Heart right ventricle (tissue), 16 donors: ENCODE data around the gene TLR8. TPM values are rescaled to one million over a fixed set of nuclear protein-coding genes. Genes with fewer than 3 reads are reported as not detected.

ENCODE experiments used
- ATAC-seq, 8 donors: fragments of 200-7000 bp; cut with Tn5 transposase; one replicate each; pipeline ENCODE4 v1.9.1; 2020; ENCODE audit warnings: mild to moderate bottlenecking in 8 of 8, moderate library complexity in 8 of 8, moderate number of reproducible peaks in 1 of 8
- DNase-seq, 2 donors: peaks; one replicate each; pipeline ENCODE4 v3.0.0-alpha.2; 2020
- H3K27ac ChIP-seq, 10 donors: fragments of 200-600 bp; sonication (generic) in 2 of 10; one replicate each; pipeline versions ENCODE4 v1.5.0 to v1.8.0; 2020 to 2022; ENCODE audit warnings: mild to moderate bottlenecking in 3 of 10
- H3K27me3 ChIP-seq, 7 donors: fragments of 200-600 bp; one replicate each; pipeline ENCODE4 v1.8.0; 2021 to 2022; ENCODE audit warnings: mild to moderate bottlenecking in 2 of 7
- H3K36me3 ChIP-seq, 9 donors: fragments of 200-600 bp; sonication (generic) in 1 of 9; one replicate each; pipeline versions ENCODE4 v1.5.0 to v1.8.0; 2020 to 2022; ENCODE audit warnings: mild to moderate bottlenecking in 2 of 9
- H3K4me1 ChIP-seq, 9 donors: fragments of 200-600 bp; sonication (generic) in 1 of 9; one replicate each; pipeline versions ENCODE4 v1.5.0 to v1.8.0; 2020 to 2022; ENCODE audit warnings: mild to moderate bottlenecking in 4 of 9
- H3K4me3 ChIP-seq, 10 donors: fragments of 200-600 bp; sonication (generic) in 2 of 10; one replicate each; pipeline versions ENCODE4 v1.5.0 to v1.8.0; 2020 to 2022; ENCODE audit warnings: mild to moderate bottlenecking in 7 of 10, moderate library complexity in 2 of 10
- H3K9me3 ChIP-seq, 11 donors: fragments of 200-600 bp in 10 of 11; sonication (generic) in 2 of 11; one replicate each; pipeline versions ENCODE4 v1.5.0 to v1.8.0; 2013 to 2022; ENCODE audit warnings: mild to moderate bottlenecking in 2 of 11, control low read depth in 1 of 11, moderate library complexity in 1 of 11
- WGBS, 2 donors: extraction: QIAGEN DNeasy Blood & Tissue Kit; methylation state at CpG; one replicate each; pipeline ENCODE4 v1.1.7; 2013; ENCODE audit warnings: inconsistent platforms in 1 of 2; 5-methylcytosine and 5-hydroxymethylcytosine counted together
- intact Hi-C, 10 donors: fragments of 100-400 bp; cut with DNase I; formaldehyde crosslinking; loops; one replicate each; pipeline versions ENCODE4 v1.11.1 to v1.14.2; 2022
- polyA plus RNA-seq, 2 donors: library from polyadenylated mRNA; stranded (reverse); fragments of 200-250 nt; gene quantifications; one replicate each; pipeline ENCODE4 v1.2.3, GENCODE V29; 2013
- total RNA-seq, 10 donors: library from RNA; stranded (reverse); fragmentation: NEBNext Ultra II Directional in 3 of 10; extraction: Animal tissue kit (Norgen Biotek cat#: 25700) in 3 of 10; gene quantifications; one replicate each; pipeline versions ENCODE4 v1.2.1 to v1.2.4, GENCODE V29; 2021 to 2023
- TF ChIP-seq, protein P1 (sequence below), 9 donors: fragments of 200-600 bp; sonication (generic) in 2 of 9; IDR thresholded peaks; one replicate each; pipeline versions ENCODE4 v1.5.0 to v1.8.0; 2021 to 2022; ENCODE audit warnings: antibody characterized with exemption in 9 of 9, mild to moderate bottlenecking in 5 of 9, moderate library complexity in 1 of 9
- donor health status: Arrhythmogenic right ventricular cardiomyopathy.
- donor health status: ischemic (EF 13 %, LVEDD 7.1; RV severe dilation, severe dysfunction).
- donor health status: healthy with polysubstance abuse.
- donor health status: DM: no; HTN: yes; CAD: no.
- donor health status: DM: no; HTN: no; CAD: no.
- donor health status: ischemic (EF 25% LVEDD 6.9; RV normal size, moderate dysfunction).
- donor health status: ischemic (EF 25% LVEDD 5.7; RV mildly dilated, moderate dysfunction).
- donor health status: healthy.
- donor health status: DM: yes; HTN: yes; CAD: no.
- donor health status: Ischemic cardiomyopathy.
- donor health status: ischemic (EF 35%, LVEDD 5.7; RV mildly dilated, moderate dysfunction).
- donor health status: nonischemic (EF 11% LVEDD 7.7; RV severe dilation, severe dysfunction).
- donor health status: DM: yes; HTN: yes; CAD: no.
- donor health status: PGD.
- donor health status: ischemic (EF 29% LVEDD 5.4; RV normal size, mild dysfunction).
- donor health status: nonischemic (EF 23%, LVEDD 6.1; RV moderate dilation, normal function).

TLR8 gene
- total and polyA plus RNA-seq, 12 donors: 0.07 to 6.9 (median 0.50) TPM

DNA sequence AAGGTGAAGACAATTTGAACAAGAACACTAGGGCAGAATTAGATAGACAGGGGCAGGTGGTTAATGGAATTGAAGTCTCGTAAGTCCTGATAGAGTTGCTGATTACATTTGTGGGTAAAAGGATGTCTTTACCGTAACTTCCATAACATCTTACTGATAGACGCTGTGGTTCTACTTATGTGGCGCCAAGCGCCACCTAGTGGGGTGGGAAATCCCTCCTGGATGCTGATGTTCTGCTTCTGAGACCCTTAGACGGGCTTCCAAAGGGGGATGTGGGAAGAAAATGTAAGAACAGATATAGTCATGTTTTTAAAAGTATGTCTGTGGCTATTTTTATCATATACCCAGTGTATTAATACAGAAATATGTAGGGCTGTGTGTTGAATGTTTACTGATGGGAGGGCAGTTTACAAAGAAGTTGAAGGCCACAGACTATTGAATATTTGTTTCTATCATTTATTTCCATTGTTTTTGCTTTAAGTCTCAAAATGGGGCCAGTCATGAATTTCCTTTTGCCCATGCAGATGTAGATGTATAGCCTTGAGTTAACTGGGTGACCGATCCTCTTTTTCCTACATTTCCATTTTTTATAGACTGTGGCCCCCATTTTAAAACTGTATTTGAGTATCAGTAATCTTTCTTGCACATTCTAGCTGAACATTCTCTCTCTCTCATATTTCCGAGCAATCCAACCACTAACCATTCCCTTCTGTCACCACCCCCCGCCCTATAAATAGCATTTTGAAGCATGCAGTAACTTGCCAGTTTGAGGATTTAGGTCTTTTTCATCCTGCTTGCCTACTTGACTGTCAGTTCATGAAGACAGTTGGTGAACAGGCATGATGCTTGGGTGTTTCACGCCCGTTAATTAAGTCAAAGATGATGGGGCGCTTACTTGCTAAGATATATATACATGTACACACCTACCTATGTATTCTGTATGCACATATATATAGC, 12.1 kb upstream of the TLR8 start:
- Histone ChIP-seq H3K27ac (no peak overlapping the region), H3K4me3 (no peak overlapping the region), H3K27me3 (peaks cover 0 to 4% (median 0%) of the 10 kb centered on the region in 7 donors), H3K9me3 (no peaks in the 10 kb centered on the region), H3K36me3 (no peaks in the 10 kb centered on the region), H3K4me1 (peaks cover 0 to 24% (median 0%) of the 10 kb centered on the region in 9 donors)
- DNase-seq (no peak), ATAC-seq (no peak)
- WGBS, 2 donors: 56 to 57% methylated on average over 12 of the region's 12 CpGs
- intact Hi-C loops: loop anchor here in 8 of 10 donors (5.0 to 10.0 kb wide), 3 partner anchors 77 to 82 kb away; no protein-coding TSS in a partner anchor
- TF ChIP-seq, protein P1, sequence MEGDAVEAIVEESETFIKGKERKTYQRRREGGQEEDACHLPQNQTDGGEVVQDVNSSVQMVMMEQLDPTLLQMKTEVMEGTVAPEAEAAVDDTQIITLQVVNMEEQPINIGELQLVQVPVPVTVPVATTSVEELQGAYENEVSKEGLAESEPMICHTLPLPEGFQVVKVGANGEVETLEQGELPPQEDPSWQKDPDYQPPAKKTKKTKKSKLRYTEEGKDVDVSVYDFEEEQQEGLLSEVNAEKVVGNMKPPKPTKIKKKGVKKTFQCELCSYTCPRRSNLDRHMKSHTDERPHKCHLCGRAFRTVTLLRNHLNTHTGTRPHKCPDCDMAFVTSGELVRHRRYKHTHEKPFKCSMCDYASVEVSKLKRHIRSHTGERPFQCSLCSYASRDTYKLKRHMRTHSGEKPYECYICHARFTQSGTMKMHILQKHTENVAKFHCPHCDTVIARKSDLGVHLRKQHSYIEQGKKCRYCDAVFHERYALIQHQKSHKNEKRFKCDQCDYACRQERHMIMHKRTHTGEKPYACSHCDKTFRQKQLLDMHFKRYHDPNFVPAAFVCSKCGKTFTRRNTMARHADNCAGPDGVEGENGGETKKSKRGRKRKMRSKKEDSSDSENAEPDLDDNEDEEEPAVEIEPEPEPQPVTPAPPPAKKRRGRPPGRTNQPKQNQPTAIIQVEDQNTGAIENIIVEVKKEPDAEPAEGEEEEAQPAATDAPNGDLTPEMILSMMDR (IDR thresholded peaks at IDR 0.05): peak in 8 of 9 donors; percentile 17 to 73 (median 42)

DNA sequence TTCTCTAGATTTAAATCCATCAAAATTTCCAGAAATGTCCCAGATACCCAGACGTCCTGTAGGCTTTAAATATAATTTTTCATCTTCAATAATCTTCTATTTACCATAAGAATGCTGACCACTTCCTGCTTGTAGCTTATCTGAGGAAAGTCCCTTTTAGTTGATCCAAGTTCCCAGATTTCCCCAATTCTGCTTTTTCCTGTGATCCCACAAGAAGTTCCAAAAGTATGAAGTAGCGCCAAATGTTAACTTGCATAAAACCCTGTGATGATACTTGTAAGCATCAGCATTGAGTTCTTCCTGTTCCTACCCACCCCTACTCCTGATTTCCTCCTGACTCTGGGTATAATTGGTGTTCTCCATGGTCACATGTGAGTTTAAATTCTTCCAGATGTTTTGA, 10.6 kb upstream of the TLR8 start:
- H3K4me3 ChIP-seq: no peak overlapping the region
- no peak for ATAC-seq
- WGBS, 2 donors: 44 to 61% methylated on average over 2 of the region's 2 CpGs
- H3K27me3 ChIP-seq: peaks cover 0 to 14% (median 0%) of the 10 kb centered on the region in 7 donors
- intact Hi-C loops: loop anchor here in 4 of 10 donors (5.0 to 10.0 kb wide), 2 partner anchors 81 to 84 kb away; no protein-coding TSS in a partner anchor
- H3K4me1 ChIP-seq: peaks cover 0 to 20% (median 0%) of the 10 kb centered on the region in 9 donors
- TF ChIP-seq, protein P1 (IDR thresholded peaks at IDR 0.05): no peak
- no peak for DNase-seq
- H3K9me3 ChIP-seq: no peaks in the 10 kb centered on the region
- H3K27ac ChIP-seq: no peak overlapping the region
- H3K36me3 ChIP-seq: no peaks in the 10 kb centered on the region

DNA sequence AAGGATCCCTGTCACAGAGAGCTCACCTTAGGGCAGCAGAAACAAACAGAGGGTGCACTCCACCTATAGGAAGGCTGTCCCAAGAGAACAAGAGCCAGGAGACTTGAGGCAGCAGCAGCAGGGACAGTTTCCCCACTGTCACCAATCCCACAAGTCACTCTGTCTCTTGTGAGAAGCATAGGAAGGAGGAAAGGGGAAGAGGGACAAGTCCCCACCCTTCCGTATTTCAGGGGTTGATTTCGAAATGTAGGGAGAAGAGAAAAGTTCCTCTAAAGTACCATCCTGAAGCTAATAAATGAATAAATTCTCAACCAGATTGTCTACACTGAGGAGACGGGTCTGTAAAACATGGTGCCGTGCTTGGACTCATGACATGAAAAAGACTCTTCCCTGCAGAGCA, 9.5 kb upstream of the TLR8 start:
- Histone ChIP-seq H3K27ac (no peak overlapping the region), H3K9me3 (no peaks in the 10 kb centered on the region), H3K27me3 (peaks cover 0 to 16% (median 0%) of the 10 kb centered on the region in 7 donors), H3K4me1 (peaks cover 0 to 21% (median 0%) of the 10 kb centered on the region in 9 donors), H3K4me3 (no peak overlapping the region), H3K36me3 (no peaks in the 10 kb centered on the region)
- intact Hi-C loops: loop anchor here in 4 of 10 donors (5.0 to 10.0 kb wide), 2 partner anchors 82 to 85 kb away; no protein-coding TSS in a partner anchor
- TF ChIP-seq, protein P1 (IDR thresholded peaks at IDR 0.05): no peak
- DNase-seq: no peak
- WGBS, 2 donors: 69 to 81% methylated on average over 4 of the region's 4 CpGs
- peak in 1 of 8 donors; percentile 41 for ATAC-seq

DNA sequence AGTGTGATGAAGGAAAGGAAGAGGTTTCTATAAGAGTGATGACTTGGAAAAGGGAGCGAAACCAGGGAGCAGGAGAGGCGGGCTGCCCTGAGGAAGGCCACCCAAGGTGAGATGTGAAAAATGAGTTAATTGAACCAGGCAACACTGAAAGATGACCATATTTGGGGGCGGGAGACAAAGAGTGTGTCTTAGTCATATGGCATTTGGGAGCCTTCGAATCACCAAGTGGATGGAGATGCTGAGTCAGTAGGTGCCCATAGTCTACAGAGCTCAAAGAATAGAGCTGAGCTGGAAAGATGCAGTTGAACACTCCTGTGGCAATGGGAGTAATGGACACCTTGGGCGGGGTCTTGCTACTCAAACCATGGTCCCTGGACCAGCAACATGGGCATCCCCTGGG, 8.3 kb upstream of the TLR8 start:
- no peaks in the 10 kb centered on the region for H3K9me3 ChIP-seq
- TF ChIP-seq, protein P1 (IDR thresholded peaks at IDR 0.05): no peak
- DNase-seq: no peak
- ATAC-seq: no peak
- H3K27me3 ChIP-seq: peaks cover 0 to 24% (median 0%) of the 10 kb centered on the region in 7 donors
- peaks cover 0 to 21% (median 0%) of the 10 kb centered on the region in 9 donors for H3K4me1 ChIP-seq
- H3K27ac ChIP-seq: no peak overlapping the region
- no peaks in the 10 kb centered on the region for H3K36me3 ChIP-seq
- 95 to 100% methylated on average over 5 of the region's 5 CpGs for WGBS, 2 donors
- intact Hi-C loops: loop anchor here in 5 of 10 donors (2.0 to 10.0 kb wide), 3 partner anchors 83 to 86 kb away; no protein-coding TSS in a partner anchor
- H3K4me3 ChIP-seq: no peak overlapping the region
